Activated CD4-positive, alpha-beta T cell treated with anti-CD3 and anti-CD28 coated beads for 1 hour (primary cell): Measurements from ENCODE around the gene CTSL.

Source experiments
- DNase-seq: peaks from one replicate; pipeline ENCODE4 v3.0.0-alpha.2; 2020

Gene CTSL

DNA sequence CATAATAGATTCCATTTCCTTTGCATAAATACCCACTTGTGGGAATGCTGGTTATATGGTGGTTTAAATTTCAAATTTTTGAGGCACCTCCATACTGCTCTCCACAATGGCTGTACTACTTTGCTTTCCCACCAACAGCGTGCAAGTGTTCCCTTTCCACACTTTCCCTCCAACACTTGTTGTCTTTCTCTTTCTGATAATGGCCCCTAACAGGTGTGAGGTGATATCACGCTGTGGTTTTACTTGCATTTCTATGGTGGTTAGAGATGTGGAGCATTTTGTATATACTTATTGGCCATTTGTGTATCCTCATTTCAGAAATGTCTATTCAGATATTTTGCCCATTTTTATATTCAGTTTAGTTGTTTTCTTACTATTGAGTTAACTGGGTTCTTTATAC is 34.6 kb downstream of the CTSL start:
- no peak for DNase-seq

DNA sequence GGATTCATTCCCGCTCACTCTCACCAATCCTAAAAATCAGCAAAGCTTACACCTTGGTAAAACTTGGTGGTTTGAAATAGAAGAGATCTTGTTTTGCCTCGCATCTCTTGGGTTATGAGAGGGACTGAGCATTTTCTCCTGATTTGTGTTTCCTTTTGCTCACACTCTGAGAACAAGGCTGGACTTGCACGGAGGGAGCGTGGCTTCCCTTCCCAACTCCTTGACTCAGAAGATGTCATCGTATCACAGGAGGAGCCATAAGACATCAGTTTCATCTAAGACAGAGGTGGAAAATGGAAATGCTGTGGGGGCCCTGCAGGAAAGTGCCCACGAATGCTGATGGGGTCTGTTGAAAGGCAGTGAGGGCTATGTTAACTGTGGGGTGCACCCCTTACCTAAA is 37.4 kb downstream of the CTSL start:
- no peak for DNase-seq

DNA sequence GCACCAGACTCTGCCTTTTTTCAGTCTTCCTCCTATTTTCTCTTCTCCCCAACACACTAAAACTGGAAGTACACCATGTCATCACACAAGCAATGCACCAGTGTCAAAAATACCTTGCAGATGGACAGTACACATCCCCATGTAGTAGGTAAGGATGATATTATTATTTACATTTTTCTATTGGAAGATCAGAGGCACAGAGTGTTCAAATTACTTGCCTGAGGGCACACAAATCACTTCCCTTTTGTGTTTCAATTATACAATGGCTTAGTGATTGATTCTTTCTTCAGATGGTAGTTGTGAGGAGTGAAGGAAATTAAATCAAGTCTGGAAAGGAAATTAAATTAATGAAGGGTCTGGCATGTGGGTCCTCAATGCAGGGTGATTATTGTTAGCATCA is 39.6 kb downstream of the CTSL start:
- DNase-seq: no peak

DNA sequence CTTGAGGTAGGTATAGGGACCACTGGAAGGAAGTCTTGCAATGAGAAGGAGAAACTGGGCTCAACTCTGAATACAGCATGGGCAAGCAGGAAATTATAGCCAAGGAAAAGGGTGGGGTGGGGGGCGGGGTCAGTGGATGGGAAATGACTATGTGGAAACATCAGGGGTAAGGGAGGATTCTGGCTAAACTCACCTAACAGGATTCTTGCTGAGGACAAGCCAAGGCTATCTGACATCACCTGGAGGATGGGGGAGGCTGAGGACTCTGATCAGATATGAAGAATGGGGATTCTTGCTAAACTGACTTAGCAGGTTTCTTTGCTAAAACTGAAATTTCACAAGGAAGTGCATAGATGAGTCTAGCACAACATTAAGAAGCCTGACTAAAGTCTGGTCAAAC is 40.8 kb downstream of the CTSL start:
- no peak for DNase-seq

DNA sequence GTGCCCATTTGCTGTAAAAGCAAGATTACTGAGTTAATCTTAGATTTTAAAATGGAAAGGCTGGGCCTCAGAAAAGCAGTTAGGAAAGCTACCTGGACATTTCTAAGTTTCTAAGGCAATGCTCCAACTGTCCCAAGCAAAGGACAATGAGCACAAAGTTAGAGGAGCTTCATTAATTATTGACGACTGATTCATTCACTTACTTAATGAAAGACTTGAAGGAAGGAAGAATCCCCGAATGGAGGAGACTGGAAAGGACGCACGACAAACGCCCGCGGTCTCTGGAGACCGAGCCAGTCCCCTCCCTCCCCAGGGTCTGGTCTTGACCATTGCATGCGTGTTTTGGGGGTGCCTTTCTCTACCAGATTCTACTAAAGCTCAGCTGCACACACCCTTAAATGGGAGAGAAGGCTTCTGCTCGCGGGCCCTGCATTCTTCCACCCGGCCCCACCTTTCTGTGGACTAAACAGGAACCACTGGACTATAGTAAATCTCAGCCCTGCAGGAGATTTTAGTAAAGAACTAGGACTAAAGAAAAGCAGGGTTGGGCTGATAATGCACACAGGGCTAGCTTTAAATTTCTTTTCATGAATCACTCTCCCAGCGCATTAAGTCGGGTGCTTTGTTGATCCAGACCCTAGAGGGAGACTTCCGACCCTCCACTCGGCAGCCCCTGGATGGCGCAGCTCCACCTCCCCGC is 44.8 kb downstream of the CTSL start:
- no peak for DNase-seq

DNA sequence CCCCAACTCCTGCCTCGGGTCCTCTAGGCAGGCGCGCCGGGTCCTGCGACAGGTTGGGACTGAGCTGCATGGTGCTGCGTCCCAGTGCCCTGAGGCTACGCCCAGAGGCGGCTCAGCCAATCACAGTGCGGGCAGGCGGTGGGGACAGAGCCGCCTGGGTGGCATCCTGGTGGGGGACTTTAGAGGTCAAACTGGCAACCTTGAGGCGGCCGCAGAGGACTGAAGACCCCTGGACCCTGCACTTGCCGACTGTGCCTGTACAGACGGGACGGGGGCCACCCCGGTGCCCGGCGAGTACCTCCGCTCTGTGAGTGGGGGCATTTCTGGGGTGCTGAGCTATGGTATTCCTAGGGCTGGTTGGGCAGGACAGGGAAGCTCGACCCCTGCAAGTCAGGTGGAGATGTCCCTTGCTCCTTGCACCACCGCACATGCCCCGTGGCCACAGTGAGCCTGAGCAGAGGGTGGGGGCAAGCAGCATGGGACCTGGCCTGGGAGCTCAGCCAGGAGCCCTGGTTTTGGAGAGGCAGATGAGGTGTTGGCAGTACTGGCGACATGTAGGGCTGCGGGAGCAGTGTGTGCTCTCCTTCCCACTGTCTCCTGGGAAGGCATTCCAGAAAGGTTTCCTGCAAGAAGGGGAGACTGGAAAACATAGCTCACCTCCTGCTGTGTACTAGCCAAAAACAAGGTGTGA is 45.5 kb downstream of the CTSL start:
- no peak for DNase-seq

DNA sequence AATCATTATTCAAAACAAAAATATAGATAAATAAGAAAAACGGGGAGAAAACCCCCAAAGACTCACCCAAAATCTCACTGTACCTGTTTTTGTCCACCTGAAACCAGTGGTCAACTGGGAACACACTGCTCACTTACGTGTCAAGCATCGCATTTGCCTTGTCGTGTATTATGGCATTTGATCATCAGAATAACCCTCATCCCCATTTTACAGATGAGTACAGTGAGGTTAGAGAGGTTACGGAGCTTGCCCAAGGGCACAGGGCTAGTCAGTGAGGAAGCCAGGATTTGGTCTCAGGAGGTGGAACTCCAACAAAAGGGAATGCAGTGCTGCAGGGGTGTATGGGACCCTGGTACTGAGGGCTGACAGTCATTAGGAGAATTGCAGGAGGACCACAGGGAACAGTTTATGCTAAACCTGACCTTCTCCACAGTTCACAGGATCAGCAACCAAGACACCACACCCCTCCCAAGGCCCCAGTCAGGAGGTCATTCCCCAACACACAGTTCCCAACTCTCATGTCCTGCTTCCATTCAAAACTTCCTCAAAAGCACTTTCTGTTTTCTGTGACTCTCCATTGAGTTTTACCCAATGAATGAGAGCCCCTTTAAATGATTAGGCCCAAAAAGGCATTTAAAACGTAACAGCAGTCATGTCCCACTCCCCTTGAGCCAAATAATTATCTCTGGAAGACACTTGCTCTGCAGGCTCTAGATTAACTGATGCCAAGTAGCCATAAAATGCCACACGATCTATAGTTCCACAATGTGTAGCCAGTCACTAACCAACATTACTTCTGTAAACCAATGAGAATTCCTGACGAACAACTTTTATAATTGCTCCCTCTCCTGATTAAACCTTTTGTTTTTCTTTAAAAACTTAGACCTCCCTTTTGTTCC is 50.8 kb downstream of the CTSL start:
- no peak for DNase-seq

DNA sequence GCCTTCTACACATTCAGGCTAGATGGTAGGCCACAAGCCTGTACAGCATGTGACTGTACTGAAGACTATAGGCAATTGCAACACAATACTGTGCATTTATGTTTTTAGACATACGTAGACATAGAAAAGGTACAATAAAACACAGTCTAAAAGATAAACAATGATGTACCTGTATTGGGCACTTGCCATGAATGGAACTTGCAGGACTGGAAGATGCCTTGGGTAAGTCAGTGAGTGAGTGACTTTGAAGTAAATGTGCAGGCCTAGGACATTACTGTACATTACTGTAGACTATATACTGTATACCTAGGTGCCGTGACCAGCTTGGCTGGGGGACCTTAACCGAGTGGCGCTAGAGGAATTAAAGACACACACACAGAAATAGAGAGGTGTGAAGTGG is 53.1 kb downstream of the CTSL start:
- DNase-seq: no peak
